ENCODE results near the gene TUG1.

The TUG1 gene

GRCh38 chr22:30948930-30949342, 20.1 kb upstream of the TUG1 start:
- no peak for DNase-seq

GRCh38 chr22:30949934-30950660, 19.0 kb upstream of the TUG1 start:
- DNase-seq, result no peak

GRCh38 chr22:30953206-30953605, 15.9 kb upstream of the TUG1 start:
- no peak for DNase-seq

- DNase-seq, result no peak
Observed at GRCh38 chr22:30955153-30955552, 13.9 kb upstream of the TUG1 start.

- no peak for DNase-seq
Observed at GRCh38 chr22:30964858-30965257, 4.2 kb upstream of the TUG1 start.

GRCh38 chr22:30968015-30968923, 796 bp upstream of the TUG1 start, which contains the start of gene MORC2:
Gene MORC2, minus strand, starts transcription at chr22:30968774. Its CDS starts 885 bp downstream, at chr22:30967889.
- peak; percentile 74 for DNase-seq

- DNase-seq, result no peak
Observed at GRCh38 chr22:30969532-30970355, 679 bp downstream of the TUG1 start.

GRCh38 chr22:30970356-30970746, 1.3 kb downstream of the TUG1 start:
- DNase-seq, result no peak

GRCh38 chr22:30978304-30978962, 9.4 kb downstream of the TUG1 start:
- DNase-seq, result no peak

GRCh38 chr22:30979932-30980331, 10.9 kb downstream of the TUG1 start:
- DNase-seq, result no peak

- no peak for DNase-seq
Observed at GRCh38 chr22:30982512-30982911, 13.4 kb downstream of the TUG1 start.

GRCh38 chr22:30984317-30984716, 15.3 kb downstream of the TUG1 start:
- DNase-seq, result no peak

- peak; percentile 36 for DNase-seq
Observed at GRCh38 chr22:30985561-30986208, 16.6 kb downstream of the TUG1 start.

- no peak for DNase-seq
Observed at GRCh38 chr22:30989474-30989873, 20.4 kb downstream of the TUG1 start.

GRCh38 chr22:30990690-30991089, 21.6 kb downstream of the TUG1 start:
- DNase-seq, result no peak

GRCh38 chr22:30992565-30992964, 23.5 kb downstream of the TUG1 start:
- no peak for DNase-seq

GRCh38 chr22:30994960-30995359, 25.9 kb downstream of the TUG1 start:
- no peak for DNase-seq

GRCh38 chr22:30996462-30996861, 27.4 kb downstream of the TUG1 start:
- no peak for DNase-seq

GRCh38 chr22:30998329-30998728, 29.3 kb downstream of the TUG1 start:
- no peak for DNase-seq

- no peak for DNase-seq
Observed at GRCh38 chr22:31001124-31001770, 32.2 kb downstream of the TUG1 start.

GRCh38 chr22:31005535-31005934, 36.5 kb downstream of the TUG1 start:
- DNase-seq, result no peak
